NCI-H2171 (cell line): ENCODE data around the gene PAGE2B.
"Not testable (repeated sequence)": the region's sequence is repeated elsewhere in the genome, so short reads cannot be mapped to it uniquely, and the experiment has no call there.

Experiments used
- DNase-seq: peaks from one replicate; lab custom pipeline; 2025; lab: John Stamatoyannopoulos, UW

PAGE2B gene

DNA sequence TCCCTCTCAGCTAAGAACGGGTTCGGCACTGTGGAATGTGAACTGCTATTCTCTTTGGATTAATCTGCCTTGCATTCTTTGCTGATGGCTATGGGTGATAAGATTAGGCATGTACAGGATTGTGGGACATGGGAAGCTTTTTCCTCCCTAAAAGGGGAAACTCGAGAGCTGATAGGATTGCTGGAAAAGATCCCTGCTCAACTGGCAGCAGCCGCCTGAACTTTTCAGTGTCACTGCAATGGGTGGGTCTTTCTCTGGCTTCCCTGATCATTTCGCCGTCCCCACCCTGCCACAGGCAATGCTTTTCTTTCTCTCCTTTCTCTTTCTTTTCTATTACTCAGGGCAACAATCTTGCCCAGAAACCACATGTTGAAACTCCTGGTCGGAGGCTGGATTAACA, 34.5 kb downstream of the PAGE2B start:
- no peak for DNase-seq

DNA sequence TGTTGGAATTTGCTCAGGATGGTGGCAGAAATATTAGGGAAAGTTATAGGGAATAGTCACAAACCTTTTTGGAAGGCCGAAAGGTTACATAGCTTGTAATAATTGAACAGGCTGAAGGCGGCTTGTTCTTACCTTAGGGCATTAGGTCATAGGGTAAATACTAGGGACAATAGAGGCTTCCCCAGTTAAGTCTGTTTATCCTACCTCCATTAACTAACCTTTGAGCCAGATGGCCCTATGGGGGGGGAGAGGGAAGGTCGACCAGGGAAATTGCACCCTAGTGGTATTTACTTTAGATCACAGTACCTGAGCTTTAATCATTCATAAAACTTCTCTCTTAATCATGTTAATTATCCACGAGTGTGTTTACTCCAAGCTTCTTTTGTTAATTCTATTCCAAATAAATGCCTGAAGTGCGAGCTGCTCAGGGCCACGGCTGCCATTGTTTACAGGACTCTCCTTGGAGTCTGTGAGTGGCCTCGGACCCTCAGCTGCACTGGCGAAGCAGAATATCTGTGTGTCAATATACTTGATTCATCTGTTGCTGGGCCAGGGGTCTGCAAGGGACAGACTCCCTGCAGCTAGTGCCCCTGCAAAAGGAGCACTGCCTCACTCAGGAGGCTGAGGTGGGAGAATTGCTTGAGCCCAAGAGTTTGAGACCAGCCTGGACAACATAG, 36.9 kb downstream of the PAGE2B start:
- DNase-seq: no peak

DNA sequence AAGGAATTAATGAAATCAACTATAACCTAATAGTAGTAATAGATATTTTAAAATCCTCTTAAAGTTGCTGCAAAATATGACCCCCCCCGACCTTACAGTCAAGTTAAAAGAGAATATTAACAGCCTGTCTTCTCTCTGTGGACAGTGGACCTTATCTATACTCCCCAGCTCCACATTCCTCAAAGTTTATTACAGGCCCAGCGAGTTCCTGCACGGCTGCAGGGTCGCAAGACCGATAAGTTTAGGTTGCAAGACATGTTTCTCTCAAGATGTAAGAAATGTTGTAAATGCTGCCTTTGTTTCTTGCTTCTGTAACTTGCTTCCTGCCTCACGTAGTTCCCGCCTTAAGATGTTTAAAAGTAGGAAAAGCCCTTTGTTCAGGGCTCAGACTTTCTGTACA, 41.8 kb downstream of the PAGE2B start:
- DNase-seq: not testable (repeated sequence)

DNA sequence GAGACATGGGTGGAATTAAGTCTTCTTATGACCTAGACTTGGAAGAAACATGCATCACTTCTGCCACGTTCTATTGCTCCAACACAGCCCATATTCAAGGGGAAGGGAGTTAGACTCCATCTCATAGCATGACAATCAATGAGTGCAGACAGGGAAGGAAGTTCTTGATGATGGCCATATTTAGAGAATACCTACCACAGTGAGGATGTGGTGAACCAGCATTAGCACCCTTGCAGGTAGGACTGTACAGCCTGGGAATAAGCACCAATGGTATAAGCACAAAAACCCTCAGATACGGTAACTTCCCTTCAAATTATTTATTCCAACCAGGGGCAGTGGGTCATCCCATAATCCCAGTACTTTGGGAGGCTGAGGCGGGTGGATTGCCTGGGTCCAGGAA, 43.7 kb downstream of the PAGE2B start:
- DNase-seq: no peak

DNA sequence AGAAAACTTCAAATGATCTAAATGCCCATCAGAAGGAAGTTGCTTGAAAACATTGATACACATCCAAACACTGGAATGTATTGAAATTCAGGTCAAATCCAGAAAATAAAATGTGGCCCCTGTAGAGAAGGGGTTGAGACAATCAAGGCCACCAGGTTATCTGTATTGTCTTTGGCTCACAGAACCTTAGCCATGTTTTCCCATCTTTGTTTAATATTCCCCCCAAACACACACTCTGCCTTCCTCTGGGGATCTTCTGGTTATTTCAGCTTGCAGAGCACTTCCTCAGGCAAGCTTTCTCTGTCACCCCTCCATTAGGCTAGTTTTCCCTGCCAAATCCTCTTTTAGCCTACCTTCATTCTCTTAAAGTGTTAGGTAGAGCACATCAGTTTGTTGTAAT, 44.4 kb downstream of the PAGE2B start:
- DNase-seq: no peak

DNA sequence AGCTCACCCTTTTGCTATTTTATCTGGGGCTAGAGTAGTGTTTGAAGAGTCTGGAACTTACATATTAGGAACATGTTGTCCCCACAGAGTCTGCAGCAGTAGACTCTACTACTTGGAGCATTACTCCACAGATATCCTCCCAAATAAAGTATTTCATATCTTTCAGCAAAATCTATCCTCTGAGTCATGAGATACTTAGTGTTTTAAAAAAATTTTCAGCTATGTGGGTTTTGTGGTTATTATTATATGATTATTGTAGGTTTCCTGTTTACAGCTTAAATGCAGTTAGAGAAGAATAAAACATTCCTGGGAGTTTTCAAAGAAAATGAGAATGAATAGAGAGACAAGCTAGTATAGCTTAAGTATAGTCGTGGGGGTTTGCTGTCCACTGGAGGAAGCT, 44.9 kb downstream of the PAGE2B start:
- no peak for DNase-seq

DNA sequence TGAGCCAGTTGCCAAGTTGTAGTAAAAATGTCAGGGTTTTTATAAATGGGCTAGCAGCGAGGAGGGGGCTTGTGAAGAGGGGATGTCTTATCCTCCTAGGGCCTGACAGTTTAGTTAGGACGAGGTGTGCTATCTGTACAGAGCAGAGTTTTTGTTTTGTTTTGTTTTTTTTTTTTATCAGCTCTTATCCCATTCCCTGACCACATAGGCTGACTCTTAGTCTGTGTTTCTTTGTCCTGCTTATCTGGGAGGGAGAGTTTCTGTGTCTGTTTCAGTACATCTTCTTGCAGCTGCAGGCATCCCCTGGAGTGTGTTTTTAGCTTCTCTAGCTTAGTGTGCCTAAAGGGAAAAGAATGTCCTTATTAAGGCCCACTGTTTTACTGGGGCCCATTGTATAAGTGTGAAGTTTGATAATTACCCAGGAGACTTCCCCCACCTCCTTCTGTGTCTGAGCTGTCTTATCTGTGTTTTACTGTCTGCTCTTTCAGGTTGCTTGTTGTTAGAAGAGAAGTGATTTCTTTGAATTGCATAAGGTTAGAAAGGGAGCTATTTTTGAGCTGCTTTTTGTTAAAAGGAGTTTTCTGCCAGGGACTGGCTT, 46.0 kb downstream of the PAGE2B start:
- no peak for DNase-seq

DNA sequence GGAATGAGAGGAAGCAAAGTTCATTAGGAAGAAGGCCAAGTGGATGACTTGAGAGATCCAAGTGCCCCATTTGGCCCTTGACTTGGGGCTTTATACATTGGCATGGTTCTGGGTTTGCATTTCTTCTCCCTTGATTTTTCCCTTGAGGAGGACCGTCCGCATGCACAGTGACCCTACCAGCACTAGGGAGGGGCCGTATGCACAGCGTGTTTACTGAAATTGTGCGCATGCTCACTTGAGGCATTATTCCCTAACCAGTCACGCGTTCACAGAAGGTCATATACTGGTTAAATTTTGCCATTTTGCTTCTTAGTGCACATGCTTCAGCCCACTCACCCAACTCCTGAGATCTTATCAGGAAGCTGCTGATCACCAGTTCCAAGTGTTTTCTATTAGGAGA, 49.1 kb downstream of the PAGE2B start:
- no peak for DNase-seq

DNA sequence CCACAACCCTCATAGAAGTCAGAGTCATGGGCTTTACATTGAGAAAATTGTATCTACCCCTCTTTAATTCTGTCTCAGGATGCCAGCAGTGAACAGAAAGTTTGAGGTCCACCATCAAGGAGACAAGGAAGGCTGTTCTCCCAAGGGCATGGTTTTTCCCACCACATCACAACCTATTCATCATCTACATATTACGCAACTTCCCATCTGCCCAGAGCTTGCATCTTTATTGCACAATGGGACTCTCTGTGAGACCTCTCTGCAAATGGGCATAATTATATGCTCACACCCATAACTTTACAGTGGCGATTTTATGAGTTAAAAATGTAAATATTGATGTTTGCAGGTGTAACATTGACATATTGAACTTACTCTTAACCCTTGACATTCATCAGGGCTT, 52.9 kb downstream of the PAGE2B start:
- DNase-seq: no peak
